Fibroblast of skin of right quadriceps (primary cell): ENCODE results near the gene HMGCS2.

Experiments
- DNase-seq: peaks from one replicate; pipeline ENCODE4 v3.0.0-alpha.2; 2013

HMGCS2 gene

GRCh38 chr1:119752592-119752991 lies 16.1 kb downstream of the HMGCS2 start:
- no peak for DNase-seq

DNA sequence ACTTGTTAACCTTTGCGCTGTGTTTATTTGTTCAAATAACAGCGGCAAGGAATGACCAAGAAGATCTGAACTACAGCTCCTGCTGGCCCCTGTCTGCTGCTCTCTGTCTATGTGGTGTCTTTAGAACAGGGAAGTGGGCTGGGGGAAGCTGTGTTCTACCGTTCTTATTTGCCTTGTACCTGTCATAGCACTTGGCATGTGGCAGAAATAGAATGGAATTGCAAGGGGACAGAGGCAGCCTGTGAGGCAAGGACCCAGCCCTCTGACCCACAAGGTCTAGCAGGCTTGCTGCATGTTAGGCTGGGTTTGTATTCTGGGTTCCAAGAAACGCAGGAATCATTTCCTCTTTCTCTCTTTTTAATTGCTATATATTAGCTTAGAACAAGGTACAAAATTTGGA lies 20.7 kb downstream of the HMGCS2 start:
- DNase-seq = no peak

GRCh38 chr1:119747451-119747850 lies 21.3 kb downstream of the HMGCS2 start:
- no peak for DNase-seq

DNA sequence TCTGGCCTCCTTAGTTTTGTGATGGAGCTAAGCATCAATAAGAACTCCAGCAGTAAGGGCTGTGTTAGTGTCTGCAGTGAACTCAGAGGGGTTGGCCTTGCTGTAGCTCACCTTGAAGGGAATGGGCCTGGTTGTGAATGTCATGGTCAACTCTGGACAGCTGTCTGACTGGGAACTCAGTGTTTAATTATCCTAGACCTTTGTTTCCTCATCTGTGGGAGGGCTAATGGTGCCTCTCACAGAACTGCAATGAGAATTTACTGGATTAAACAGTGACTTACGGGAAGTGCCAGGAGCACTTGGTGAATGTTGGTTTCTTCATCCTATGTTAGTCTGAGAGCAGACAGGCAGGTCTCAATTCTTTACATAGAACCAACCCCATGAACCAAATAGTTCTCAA lies 23.7 kb downstream of the HMGCS2 start:
- DNase-seq = no peak

DNA sequence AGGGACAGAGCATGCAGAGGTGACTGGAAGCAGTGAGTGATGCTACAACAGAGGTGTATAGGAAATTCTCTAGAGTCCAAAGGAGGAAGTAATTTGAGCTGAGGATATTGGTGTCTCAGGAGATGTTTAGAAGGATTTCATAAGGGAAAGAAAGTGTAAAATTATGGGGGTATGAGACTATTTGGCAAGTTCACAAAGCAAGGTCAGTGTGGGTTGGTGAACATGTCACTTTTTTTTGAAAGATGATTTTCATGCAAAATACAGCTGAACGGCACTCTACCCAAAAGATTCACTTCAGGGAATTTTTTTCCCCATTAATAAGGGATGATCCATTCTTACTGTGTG lies 24.1 kb downstream of the HMGCS2 start:
- DNase-seq = no peak

- DNase-seq = peak; percentile 73
Measured at GRCh38 chr1:119743776-119744597, 24.7 kb downstream of the HMGCS2 start.

GRCh38 chr1:119743308-119743707 lies 25.4 kb downstream of the HMGCS2 start:
- DNase-seq = no peak

DNA sequence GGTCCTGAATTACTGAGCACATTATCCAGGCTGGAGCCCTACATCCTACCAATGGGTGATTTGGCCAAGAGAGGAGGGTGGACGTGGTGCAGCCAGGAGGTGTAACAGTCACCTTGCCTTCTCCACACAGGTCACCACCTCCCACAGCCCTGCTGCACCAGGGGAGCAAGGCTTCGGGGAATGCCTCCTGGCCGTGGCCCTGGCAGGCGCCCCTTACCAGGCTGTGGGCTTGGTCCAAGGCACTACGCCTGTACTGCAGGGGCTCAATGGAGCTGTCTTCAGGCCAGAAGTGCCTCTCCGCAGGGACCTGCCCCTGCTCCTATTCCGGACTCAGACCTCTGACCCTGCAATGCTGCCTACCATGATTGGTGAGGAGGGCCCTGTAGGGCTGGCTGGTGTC lies 26.0 kb downstream of the HMGCS2 start:
- DNase-seq = no peak

GRCh38 chr1:119742202-119742601 lies 26.5 kb downstream of the HMGCS2 start:
- DNase-seq = peak; percentile 11

DNA sequence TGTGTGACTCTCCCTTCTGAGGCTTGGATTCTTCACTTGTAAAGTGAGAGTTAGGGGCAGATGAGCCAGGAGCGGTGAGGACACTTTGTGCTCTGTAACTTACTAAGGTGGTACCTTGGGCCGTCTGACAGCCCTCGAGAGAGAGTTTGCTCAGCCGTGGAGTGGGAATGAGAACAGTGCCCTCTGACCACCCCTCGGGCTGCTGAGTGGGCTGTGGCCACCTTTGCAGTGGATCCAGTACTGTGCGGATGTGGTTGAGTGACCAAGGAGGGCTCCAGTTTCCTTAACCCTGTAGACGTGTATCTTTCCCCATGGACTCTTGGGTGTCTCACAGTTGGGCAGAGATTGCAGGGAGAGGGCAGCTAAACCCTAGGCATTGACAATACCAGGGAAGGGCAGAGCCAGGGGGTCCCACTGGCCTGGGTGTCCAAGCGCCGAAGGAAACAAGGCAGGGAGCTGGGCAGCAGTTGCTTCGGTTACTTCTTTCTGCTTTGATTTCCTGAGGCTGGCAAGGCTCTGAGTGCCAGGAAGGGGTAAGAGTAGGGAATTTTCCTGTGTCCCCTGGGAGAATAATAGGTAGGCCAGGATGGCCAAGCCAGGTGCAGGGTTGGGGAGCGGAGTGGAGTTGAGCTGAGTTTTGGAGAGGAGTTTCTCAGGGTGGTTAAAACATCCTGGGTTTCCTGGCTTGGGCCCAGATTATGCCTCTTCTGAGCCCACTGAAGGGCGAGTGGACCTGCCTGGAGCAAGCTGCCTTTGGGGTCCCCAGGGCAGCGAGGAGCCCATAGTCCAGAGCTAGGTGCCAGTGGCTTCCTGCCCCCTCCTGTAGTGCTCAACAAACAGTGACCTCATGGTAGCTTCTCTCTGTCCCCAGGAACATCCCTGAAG lies 27.6 kb downstream of the HMGCS2 start:
- no peak for DNase-seq

- DNase-seq = no peak
Measured at GRCh38 chr1:119740261-119740660, 28.4 kb downstream of the HMGCS2 start.

- DNase-seq = no peak
Measured at GRCh38 chr1:119739150-119739549, 29.6 kb downstream of the HMGCS2 start.

- no peak for DNase-seq
Measured at GRCh38 chr1:119738100-119738720, 30.5 kb downstream of the HMGCS2 start.

GRCh38 chr1:119737040-119737682 lies 31.5 kb downstream of the HMGCS2 start:
- DNase-seq = no peak

DNA sequence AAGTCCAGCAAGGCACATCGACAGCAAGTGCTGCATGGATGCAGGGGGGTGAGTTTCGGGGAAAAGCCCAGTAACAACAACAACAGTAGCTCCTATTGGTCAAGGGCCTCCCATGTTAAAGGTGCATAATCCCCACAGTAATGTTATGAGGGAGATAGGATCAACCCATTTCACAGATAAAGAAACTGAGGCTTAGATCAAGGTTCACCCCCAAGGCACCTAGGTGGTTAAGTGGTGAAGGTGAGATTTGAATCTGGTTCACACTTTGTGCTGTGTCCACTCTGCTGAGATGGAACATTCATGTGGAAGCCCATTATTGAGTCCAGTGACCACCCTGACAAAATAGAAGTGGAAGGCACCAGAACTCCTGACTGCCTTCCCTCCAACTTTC lies 32.1 kb downstream of the HMGCS2 start:
- DNase-seq = no peak

GRCh38 chr1:119735217-119735616 lies 33.5 kb downstream of the HMGCS2 start:
- DNase-seq = no peak

DNA sequence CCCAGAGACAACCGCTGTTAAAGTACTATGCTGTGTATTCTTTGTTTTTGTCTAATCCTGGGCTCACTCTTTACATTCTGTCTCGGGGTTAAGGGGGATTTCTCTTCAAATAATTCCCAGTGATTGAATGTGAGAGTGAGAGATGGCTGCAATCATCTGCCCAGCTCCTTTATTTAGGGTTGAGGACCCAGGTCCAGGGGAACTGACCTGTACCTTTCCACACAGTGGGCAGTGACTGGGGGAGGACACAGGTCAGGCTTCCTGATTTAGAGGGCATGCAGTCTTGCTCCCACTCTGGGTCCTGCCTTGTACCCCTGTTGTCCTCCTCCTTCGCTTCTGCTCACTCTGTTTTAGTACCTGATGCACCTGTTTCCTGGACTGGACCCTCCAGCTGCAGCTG lies 35.0 kb downstream of the HMGCS2 start:
- DNase-seq = no peak

GRCh38 chr1:119732465-119733168 lies 36.1 kb downstream of the HMGCS2 start:
- no peak for DNase-seq

DNA sequence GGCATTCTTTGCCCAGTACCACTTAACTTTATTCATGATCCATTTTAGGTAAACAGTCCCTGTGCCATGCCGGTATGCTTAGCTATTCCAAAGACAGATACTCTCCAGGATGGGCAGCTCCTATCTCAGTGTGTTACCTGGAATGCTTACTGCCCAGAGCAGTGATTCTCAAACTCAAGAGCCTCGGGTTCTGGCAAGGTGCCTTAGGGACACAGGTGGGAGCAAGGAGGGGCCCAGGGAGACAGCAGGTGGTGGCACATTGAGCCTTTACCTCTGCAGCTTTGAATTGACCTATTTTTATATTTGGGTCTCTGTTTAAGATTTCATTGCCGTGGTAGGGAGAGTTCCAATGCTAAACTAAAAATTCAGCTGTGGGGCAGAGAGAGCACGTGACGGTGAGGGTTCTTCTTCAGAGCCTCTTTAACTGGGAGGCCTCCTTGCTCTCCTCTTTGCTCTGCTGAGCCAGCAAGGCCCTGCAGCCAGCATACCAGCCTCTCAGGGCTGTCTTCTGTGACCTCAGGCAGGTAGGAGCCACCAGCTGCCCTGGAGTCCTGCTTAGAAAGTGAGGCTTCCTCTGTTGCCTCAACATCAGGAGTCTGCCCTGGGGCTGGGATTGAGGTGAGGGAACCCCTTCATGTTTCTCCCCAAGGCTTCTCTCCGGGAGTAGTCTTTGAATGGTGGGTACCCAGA lies 36.8 kb downstream of the HMGCS2 start:
- DNase-seq = no peak

- no peak for DNase-seq
Measured at GRCh38 chr1:119731060-119731459, 37.6 kb downstream of the HMGCS2 start.

DNA sequence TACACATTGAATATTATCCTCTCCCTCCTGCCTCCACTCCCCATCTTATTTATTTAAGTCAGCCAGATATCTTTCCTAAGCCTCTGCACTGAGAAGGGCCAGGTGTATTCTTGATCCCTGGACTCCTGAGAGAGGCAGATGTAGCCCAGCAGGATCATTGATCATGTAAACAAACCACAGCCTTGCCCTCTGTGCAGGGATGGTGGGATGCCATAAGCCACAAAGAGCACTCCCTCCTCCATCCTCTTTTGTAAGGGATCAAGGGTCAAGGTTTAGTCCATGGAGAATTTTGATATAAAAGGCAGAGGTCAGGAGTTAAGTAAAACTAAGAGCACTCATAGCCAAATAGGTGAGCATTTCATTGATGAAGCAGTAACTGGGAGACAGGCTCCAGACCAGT lies 39.7 kb downstream of the HMGCS2 start:
- DNase-seq = no peak

DNA sequence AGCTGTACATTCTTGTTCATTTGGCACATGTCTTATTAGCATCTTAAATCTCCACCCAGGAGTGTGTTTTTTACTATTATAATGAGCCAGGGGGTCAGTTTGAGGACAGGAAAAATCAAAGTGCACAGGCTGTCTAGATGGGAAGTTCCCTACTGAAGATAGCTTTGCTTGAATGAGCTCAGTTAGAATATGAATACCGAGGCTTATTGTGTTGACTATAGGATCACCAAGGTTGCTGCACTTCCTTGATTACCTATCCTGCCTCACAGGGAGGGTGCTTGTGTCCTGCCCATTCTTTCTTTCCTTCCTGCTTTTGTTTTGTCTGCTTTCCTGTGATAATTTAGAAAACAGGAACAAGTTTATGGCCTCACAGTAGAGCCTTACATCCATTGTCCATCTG lies 40.7 kb downstream of the HMGCS2 start:
- DNase-seq = no peak
